ENCODE results near the gene HDAC8. TPM values are rescaled to one million over a fixed set of nuclear protein-coding genes. Genes with fewer than 3 reads are reported as not detected.

Gene HDAC8
- total RNA-seq, 1 donor from 2014 or later: 22.3 TPM

- Histone ChIP-seq H3K36me3 (ENCODE audit: control insufficient read depth, insufficient read depth, low read length) (no peaks in the 10 kb centered on the region), H3K4me3 (ENCODE audit: low read depth, low read length) (no peak overlapping the region), H3K27me3 (ENCODE audit: control insufficient read depth, insufficient read depth, low read length) (peaks cover 4% of the 10 kb centered on the region)
- DNase-seq (ENCODE audit: low read depth): no peak
- no peak for TF ChIP-seq CTCF (IDR thresholded peaks at IDR 0.05; ENCODE audit: insufficient read depth, low read length, poor library complexity, severe bottlenecking)
These were observed 180.6 kb downstream of the HDAC8 start for GRCh38 chrX:72392042-72392441.

- no peak for TF ChIP-seq CTCF (IDR thresholded peaks at IDR 0.05; ENCODE audit: insufficient read depth, low read length, poor library complexity, severe bottlenecking)
These were observed 185.4 kb downstream of the HDAC8 start for GRCh38 chrX:72387247-72387646.

GRCh38 chrX:72382202-72382595, 190.4 kb downstream of the HDAC8 start:
- H3K36me3 ChIP-seq (ENCODE audit: control insufficient read depth, insufficient read depth, low read length): no peaks in the 10 kb centered on the region
- no peak for TF ChIP-seq CTCF (IDR thresholded peaks at IDR 0.05; ENCODE audit: insufficient read depth, low read length, poor library complexity, severe bottlenecking)
- DNase-seq (ENCODE audit: low read depth): no peak
- H3K4me3 ChIP-seq (ENCODE audit: low read depth, low read length): no peak overlapping the region
- H3K27me3 ChIP-seq (ENCODE audit: control insufficient read depth, insufficient read depth, low read length): peaks cover 2% of the 10 kb centered on the region

More at GRCh38 chrX:72387247-72387646, 185.4 kb downstream of the HDAC8 start:
- H3K27me3 ChIP-seq (ENCODE audit: control insufficient read depth, insufficient read depth, low read length): peaks cover 4% of the 10 kb centered on the region
- H3K36me3 ChIP-seq (ENCODE audit: control insufficient read depth, insufficient read depth, low read length): no peaks in the 10 kb centered on the region
- no peak for DNase-seq (ENCODE audit: low read depth)
- H3K4me3 ChIP-seq (ENCODE audit: low read depth, low read length): no peak overlapping the region

- H3K27me3 ChIP-seq (ENCODE audit: control insufficient read depth, insufficient read depth, low read length): peaks cover 2% of the 10 kb centered on the region
- no peak for DNase-seq (ENCODE audit: low read depth)
- no peak overlapping the region for H3K4me3 ChIP-seq (ENCODE audit: low read depth, low read length)
- no peaks in the 10 kb centered on the region for H3K36me3 ChIP-seq (ENCODE audit: control insufficient read depth, insufficient read depth, low read length)
- TF ChIP-seq CTCF (IDR thresholded peaks at IDR 0.05; ENCODE audit: insufficient read depth, low read length, poor library complexity, severe bottlenecking): no peak
These were observed 191.0 kb downstream of the HDAC8 start for GRCh38 chrX:72381439-72382201.

- no peak for DNase-seq (ENCODE audit: low read depth)
- no peak for TF ChIP-seq CTCF (IDR thresholded peaks at IDR 0.05; ENCODE audit: insufficient read depth, low read length, poor library complexity, severe bottlenecking)
- Histone ChIP-seq H3K36me3 (ENCODE audit: control insufficient read depth, insufficient read depth, low read length) (no peaks in the 10 kb centered on the region), H3K4me3 (ENCODE audit: low read depth, low read length) (no peak overlapping the region), H3K27me3 (ENCODE audit: control insufficient read depth, insufficient read depth, low read length) (peaks cover 2% of the 10 kb centered on the region)
These were observed 196.5 kb downstream of the HDAC8 start for GRCh38 chrX:72376124-72376523.

- no peak for TF ChIP-seq CTCF (IDR thresholded peaks at IDR 0.05; ENCODE audit: insufficient read depth, low read length, poor library complexity, severe bottlenecking)
- DNase-seq (ENCODE audit: low read depth): no peak
- H3K4me3 ChIP-seq (ENCODE audit: low read depth, low read length): no peak overlapping the region
- H3K36me3 ChIP-seq (ENCODE audit: control insufficient read depth, insufficient read depth, low read length): no peaks in the 10 kb centered on the region
- peaks cover 3% of the 10 kb centered on the region for H3K27me3 ChIP-seq (ENCODE audit: control insufficient read depth, insufficient read depth, low read length)
These were observed 199.5 kb downstream of the HDAC8 start for GRCh38 chrX:72373136-72373535.

Data from kidney epithelial cell (primary cell).